ENCODE data around the gene BCORL1. TPM values are rescaled to one million over a fixed set of nuclear protein-coding genes. Genes with fewer than 3 reads are reported as not detected.

BCORL1 gene
- total RNA-seq, 1 experiment from 2014 or later, result 30.8 TPM

DNA sequence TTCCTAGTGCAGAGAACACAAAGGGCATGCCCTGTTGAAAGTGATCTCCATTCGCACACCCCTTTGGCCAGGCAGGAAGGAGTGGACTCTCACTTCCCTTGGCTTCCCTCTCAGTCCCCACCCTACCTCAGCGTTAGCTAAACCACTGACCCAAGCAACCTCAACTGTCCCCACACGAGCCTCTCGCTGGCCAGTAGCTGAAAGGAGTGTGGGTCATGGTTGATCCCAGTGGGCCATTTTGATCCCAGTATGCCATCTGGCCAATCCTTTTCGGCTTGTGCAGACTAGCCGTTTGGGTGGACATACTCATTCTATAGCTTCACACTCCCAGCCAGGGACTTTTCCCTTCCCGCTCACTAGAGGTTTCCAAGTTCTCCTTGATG lies 24.4 kb upstream of the BCORL1 start:
- intact Hi-C loops (cut with micrococcal nuclease), result no loop called here
- peak overlapping the region; percentile 81 for H3K4me2 ChIP-seq (ENCODE audit: low read length)
- H3K4me1 ChIP-seq (ENCODE audit: control insufficient read depth in 1 of 2, insufficient read depth in 2 of 2, low read length in 2 of 2), result peaks cover 9 to 28% of the 10 kb centered on the region in 2 experiments
- no peaks in the 10 kb centered on the region for H3K36me3 ChIP-seq (ENCODE audit: control insufficient read depth in 1 of 2, insufficient read depth in 2 of 2, low read length in 2 of 2)
- H4K20me1 ChIP-seq (ENCODE audit: insufficient read depth), result no peaks in the 10 kb centered on the region
- BruUV-seq (replicated peaks), result no TSS peak
- peak overlapping the region; percentile 47; the same call in 1 of the 2 replicates for H3K27ac ChIP-seq (ENCODE audit: low read depth, low read length)
- H2AFZ ChIP-seq (ENCODE audit: low read depth, low read length, poor library complexity, severe bottlenecking), result no peak overlapping the region
- 0 out of 2 replicates have a peak overlapping the region, but pooled peaks have one; percentile 55 for H3K9ac ChIP-seq (ENCODE audit: low read length)
- ATAC-seq, result no peak
- ChIA-PET RAD21 (ENCODE audit: low non-redundant PET in 1 of 2, low total read pairs in 2 of 2, uncharacterized antibody in 2 of 2, unreplicated experiment in 2 of 2) (no interaction called here), POLR2A (no interaction called here), CTCF (no interaction called here)
- no peaks in the 10 kb centered on the region for H3K27me3 ChIP-seq (ENCODE audit: insufficient read depth, low read length)
- TF ChIP-seq TCF7L2 (IDR thresholded peaks at IDR 0.05; ENCODE audit: borderline replicate concordance, extremely low read depth, insufficient read depth, insufficient read length) (no peak), EGR1 (IDR thresholded peaks at IDR 0.05; ENCODE audit: low read depth) (no peak), ZFX (IDR thresholded peaks at IDR 0.05) (no peak), EZH2 (IDR thresholded peaks at IDR 0.05) (no peak), SIN3A (IDR thresholded peaks at IDR 0.05; ENCODE audit: low read depth) (no peak), POLR2AphosphoS5 (IDR thresholded peaks at IDR 0.05; ENCODE audit: low read depth, low read length) (no peak), SRF (IDR thresholded peaks at IDR 0.05; ENCODE audit: low read depth) (no peak), CEBPB (IDR thresholded peaks at IDR 0.05; ENCODE audit: low read depth) (no peak), FOSL1 (IDR thresholded peaks at IDR 0.05; ENCODE audit: low read depth) (no peak), EZH2phosphoT487 (IDR thresholded peaks at IDR 0.05; ENCODE audit: borderline replicate concordance) (no peak), RAD21 (IDR thresholded peaks at IDR 0.05; ENCODE audit: low read depth) (no peak), CBX3 (IDR thresholded peaks at IDR 0.05; ENCODE audit: low read depth) (no peak), JUND (IDR thresholded peaks at IDR 0.05) (no peak), ELF1 (IDR thresholded peaks at IDR 0.05; ENCODE audit: borderline replicate concordance, low read depth) (no peak)
- TF ChIP-seq, protein P1, sequence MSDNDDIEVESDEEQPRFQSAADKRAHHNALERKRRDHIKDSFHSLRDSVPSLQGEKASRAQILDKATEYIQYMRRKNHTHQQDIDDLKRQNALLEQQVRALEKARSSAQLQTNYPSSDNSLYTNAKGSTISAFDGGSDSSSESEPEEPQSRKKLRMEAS (IDR thresholded peaks at IDR 0.05), result no peak
- TF ChIP-seq, protein P2, sequence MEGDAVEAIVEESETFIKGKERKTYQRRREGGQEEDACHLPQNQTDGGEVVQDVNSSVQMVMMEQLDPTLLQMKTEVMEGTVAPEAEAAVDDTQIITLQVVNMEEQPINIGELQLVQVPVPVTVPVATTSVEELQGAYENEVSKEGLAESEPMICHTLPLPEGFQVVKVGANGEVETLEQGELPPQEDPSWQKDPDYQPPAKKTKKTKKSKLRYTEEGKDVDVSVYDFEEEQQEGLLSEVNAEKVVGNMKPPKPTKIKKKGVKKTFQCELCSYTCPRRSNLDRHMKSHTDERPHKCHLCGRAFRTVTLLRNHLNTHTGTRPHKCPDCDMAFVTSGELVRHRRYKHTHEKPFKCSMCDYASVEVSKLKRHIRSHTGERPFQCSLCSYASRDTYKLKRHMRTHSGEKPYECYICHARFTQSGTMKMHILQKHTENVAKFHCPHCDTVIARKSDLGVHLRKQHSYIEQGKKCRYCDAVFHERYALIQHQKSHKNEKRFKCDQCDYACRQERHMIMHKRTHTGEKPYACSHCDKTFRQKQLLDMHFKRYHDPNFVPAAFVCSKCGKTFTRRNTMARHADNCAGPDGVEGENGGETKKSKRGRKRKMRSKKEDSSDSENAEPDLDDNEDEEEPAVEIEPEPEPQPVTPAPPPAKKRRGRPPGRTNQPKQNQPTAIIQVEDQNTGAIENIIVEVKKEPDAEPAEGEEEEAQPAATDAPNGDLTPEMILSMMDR (IDR thresholded peaks at IDR 0.05 in 2 of 3, conservative IDR thresholded peaks at IDR 0.05 in 1 of 3; ENCODE audit: borderline replicate concordance in 1 of 3, insufficient read depth in 1 of 3, low read depth in 2 of 3, low read length in 2 of 3), result no peak
- TF ChIP-seq, protein P3, sequence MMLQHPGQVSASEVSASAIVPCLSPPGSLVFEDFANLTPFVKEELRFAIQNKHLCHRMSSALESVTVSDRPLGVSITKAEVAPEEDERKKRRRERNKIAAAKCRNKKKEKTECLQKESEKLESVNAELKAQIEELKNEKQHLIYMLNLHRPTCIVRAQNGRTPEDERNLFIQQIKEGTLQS (IDR thresholded peaks at IDR 0.05), result no peak
- H3K9me2 ChIP-seq (ENCODE audit: insufficient read depth), result no peaks in the 10 kb centered on the region
- no peaks in the 10 kb centered on the region for H3K9me3 ChIP-seq (ENCODE audit: control insufficient read depth in 1 of 2, insufficient read depth in 1 of 2, low read depth in 1 of 2, low read length in 2 of 2)
- peak overlapping the region in 1 of 2 experiments; percentile 44; a peak in 1 of 4 replicates for H3K4me3 ChIP-seq (replicated peaks in 1 of 2; ENCODE audit: low read depth in 1 of 2, low read length in 2 of 2)
- H3K79me2 ChIP-seq (ENCODE audit: insufficient read depth, low read length), result no peaks in the 10 kb centered on the region
- DNase-seq (ENCODE audit: low read depth, low spot score), result no peak
